Limb (tissue), 2 donors: ENCODE data around the gene COL7A1.
A peak's percentile ranks its signal among the peaks of the same experiment; 100 is the strongest.

Experiments
- DNase-seq, 2 donors: peaks; one replicate each; pipeline ENCODE4 v3.0.0-alpha.2; 2016; ENCODE audit errors: extremely low spot score in 2 of 2

COL7A1 gene

GRCh38 chr3:48619541-48620524 lies 24.7 kb upstream of the COL7A1 start:
- no peak for DNase-seq

GRCh38 chr3:48617559-48617958 lies 22.4 kb upstream of the COL7A1 start:
- no peak for DNase-seq

- no peak for DNase-seq
These were observed 18.9 kb upstream of the COL7A1 start for GRCh38 chr3:48614044-48614443.

- no peak for DNase-seq
These were observed 17.2 kb upstream of the COL7A1 start for GRCh38 chr3:48612309-48612708.

DNA sequence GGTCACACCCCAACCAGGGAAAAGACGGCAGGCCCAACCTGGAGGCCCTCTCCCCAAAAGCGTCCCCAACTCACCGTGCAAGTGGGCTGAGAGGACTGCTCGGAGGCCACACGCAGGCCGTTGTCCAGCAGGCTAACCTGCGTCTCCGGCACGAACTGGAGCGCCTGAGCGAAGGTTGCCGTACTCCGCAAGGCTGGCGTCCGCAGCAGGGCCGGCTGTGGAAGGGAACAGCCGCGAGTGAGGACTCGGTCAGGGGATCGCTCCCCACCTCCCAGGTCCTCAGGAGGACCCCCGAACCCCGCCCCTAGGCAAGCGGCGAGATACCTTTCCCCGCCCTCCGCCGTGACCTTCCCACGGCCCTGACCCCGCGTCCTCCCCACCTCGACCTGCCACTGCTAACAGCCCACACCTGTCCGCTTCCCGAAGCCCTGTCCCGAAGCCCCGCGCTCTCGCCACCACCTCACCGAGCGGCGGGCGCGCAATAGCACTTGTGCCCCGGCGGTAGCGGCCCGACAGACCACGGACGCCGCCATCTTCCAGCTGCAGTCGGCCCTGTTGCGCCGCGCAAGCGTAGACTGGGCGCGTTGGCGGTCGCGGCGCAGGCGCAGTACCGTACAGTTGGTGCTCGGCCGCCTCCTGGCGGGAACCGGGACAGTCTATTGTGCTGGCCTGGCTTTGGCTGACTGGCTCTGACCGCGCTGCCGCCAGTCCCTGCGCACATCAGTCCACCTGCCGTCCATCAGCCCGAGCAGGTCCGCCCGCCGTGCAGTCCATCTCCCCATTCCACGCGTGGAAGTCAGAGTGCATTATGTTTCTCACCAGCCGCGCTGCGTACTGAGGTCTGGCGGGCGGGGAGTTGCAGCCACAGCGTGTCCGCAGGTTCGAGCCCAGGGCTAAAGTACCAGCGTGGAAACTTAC lies 14.2 kb upstream of the COL7A1 start, which contains the start of gene UQCRC1:
Gene UQCRC1 (minus strand): TSS at position 559 of the 918 bp plus-strand sequence. CDS start 26 bp downstream, at position 533.
- peak; percentile 95 for DNase-seq

- DNase-seq: no peak
These were observed 12.4 kb upstream of the COL7A1 start for GRCh38 chr3:48607519-48607918.

GRCh38 chr3:48601622-48601994 lies 6.5 kb upstream of the COL7A1 start:
- DNase-seq: no peak

DNA sequence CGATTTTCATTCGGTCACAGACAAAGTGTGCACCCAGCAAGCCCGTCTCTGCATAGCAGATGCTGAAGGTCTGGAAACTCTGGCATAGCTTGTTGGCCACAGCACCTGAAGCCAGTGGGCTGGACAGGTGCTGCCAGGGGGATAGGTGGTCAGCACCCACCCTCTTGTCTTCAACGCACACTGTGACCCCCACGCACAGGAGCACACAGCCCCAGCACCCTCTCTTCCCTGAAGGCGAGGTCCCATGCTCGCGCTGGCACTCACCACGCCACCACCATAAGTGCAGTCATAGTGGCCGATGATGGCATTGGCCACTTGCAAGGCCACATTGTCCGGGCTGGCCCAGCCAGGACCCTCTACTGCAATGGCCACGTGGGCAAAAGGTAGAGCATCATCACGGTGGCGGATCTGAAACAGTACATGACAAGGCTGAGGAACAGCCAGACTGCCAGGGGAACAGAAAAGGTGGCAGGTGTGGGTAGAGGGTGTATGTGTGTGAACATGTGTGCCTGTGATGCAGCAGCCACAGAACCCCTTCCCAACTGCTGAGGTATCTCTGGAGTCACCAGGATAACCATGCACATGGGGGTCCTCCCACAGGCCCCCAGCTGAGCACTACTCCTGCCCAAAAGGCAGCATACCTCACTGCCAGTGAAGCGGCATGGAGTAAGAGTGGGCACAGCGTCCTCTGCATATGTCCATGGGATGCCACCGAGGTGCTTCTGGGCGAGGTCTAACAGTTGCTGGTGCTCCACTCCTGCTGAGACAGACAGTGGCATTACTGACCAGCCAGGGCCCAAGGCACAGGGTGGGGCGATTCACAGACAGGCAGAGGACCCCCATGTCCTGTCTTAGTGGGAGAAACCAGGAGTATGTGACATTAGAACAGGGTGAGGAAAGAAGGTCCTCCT lies 5.8 kb upstream of the COL7A1 start:
- no peak for DNase-seq

- DNase-seq: no peak
These were observed 4.6 kb upstream of the COL7A1 start for GRCh38 chr3:48599509-48600285.

GRCh38 chr3:48599077-48599501 lies 4.0 kb upstream of the COL7A1 start:
- no peak for DNase-seq

DNA sequence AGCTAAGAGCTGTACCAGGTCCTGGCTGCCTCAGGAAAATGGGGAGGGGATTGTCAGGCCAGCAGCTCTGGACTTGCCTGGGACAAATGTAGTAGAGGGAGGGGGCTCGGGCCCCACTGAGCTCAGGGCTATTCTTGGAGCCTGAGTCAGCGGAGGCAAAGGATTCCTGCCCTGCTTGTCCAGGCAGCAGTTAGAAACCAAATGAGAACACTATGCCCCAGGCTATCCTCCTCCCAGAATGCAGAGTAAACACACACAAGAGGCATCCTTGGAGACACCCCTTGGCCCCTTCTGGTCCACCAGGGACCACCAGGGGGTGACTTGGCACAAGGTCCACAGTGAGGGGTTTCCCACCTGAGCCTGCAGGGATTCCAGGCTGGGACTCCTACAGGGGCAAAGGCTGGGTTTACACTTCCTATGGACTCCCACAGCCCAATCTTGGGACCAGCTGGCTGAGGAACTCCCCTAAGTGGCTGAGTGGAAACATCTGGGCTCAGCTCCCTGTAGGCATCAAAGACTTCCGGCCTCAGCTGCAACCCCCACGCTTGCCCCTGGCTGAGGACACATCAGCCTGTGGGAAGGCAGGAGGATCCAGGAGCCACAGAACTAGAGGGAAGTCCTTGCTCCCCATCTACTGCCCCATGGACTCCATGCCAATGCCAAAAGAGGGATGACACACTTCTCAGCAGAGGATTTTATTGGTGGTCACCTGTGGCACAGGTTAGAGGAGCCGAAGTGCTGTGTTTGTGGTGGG lies 3.4 kb upstream of the COL7A1 start:
- DNase-seq: peak; percentile 13 to 46

- DNase-seq: no peak
These were observed 2.3 kb upstream of the COL7A1 start for GRCh38 chr3:48597408-48597800.

DNA sequence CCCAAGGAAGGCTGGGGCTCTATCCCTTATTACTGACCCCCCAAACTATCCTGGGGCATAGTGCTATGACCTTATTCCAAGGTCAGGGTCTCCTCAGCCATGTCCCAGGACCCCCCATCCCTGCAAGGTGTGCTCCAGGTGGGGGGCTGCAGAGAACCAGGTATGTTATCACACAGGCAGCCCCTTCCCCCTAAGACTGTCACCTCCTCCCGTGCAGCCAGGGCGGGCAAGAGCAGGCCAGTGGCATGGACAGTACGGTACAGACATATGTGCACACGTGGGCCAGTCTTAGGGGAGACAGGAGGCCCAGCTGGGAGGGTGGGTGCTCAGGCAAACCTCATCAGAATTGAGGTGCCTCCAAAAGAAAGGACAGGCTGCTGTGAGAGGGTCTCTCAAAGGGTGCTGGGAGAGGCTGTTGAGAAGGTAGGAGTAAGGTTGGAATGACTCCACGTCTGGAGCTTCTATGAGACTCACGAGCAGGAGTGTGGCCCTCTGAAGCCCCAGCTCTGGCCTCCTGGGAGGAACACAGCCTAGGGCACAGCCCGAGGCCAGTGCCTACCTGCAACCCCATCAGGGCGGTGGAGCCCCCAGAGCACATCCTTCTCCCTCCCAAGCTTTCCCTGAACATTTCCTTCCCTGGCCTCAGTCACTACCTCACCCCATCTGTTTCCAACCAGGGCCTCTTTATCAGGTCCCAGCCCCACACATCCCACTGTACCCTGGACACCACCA lies 1.7 kb upstream of the COL7A1 start:
- DNase-seq: no peak

GRCh38 chr3:48596157-48596556 lies 1.0 kb upstream of the COL7A1 start:
- no peak for DNase-seq

DNA sequence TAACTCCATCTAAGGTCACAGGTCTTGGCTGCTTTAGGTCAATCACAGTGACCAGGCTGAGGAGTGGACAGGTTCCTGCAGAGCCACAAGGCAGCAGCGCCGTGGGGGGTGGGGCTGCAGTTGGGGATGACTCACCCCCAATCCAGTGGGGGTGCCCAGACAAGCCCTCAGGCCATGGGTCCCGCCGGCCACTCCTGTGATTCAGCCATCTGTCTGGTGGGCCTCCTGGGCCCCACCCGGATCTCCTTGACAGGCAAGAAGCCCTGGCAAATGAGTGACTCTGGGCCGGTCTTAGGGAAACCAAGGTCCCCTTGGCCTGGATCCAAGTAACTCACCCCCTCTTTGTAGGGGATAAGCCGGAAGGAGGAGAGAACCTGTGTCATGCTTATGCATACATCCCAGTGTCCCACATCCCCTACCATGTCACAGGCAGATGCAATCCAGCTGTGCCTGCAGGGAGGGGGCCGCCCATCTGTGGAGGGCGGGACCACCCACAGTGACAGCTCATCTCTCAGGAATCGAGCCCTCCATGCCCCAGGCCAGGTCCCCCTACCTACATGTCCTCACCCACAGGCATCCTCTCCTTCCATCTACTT lies 495 bp upstream of the COL7A1 start:
- peak in 1 of 2 donors; percentile 18 for DNase-seq

- DNase-seq: no peak
These were observed 596 bp downstream of the COL7A1 start for GRCh38 chr3:48594417-48595049.

DNA sequence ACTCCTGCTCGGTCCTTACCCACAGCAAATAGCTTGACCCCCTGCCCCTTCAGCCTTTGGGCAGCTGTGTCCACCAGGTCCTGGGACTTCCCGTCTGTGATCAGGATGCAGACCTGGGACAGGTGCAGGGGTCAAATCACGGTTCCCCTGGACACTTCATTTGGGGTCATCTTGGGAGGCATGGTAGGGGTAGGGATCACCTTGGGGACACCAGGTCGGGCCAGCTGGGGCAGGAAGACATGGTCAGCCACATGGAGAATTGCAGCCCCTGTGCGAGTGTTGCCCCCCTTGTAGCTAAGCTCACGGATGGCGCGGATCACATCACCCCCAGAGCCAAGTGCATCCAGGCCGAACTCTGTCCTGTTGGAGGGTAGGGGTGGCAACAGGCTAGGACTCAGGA lies 1.8 kb downstream of the COL7A1 start:
- no peak for DNase-seq
